ENCODE results near the gene TLE5.

Gene TLE5

GRCh38 chr19:3056417-3057088, 5.7 kb downstream of the TLE5 start:
- Histone ChIP-seq H3K4me1 (ENCODE audit: control insufficient read depth in 1 of 2, insufficient read depth in 1 of 2, low read depth in 1 of 2, low read length in 1 of 2) (peaks cover 0 to 11% of the 10 kb centered on the region in 2 experiments), H3K27me3 (peaks cover 13% of the 10 kb centered on the region), H3K4me3 (ENCODE audit: low read depth in 1 of 2, low read length in 1 of 2) (no peak overlapping the region), H3K27ac (no peak overlapping the region), H3K36me3 (peaks cover 54% of the 10 kb centered on the region), H3K9me3 (no peaks in the 10 kb centered on the region)
- no peak for TF ChIP-seq CTCF (IDR thresholded peaks at IDR 0.05)

GRCh38 chr19:3055741-3056416, 6.4 kb downstream of the TLE5 start:
- TF ChIP-seq CTCF (IDR thresholded peaks at IDR 0.05) = no peak
- Histone ChIP-seq H3K4me1 (ENCODE audit: control insufficient read depth in 1 of 2, insufficient read depth in 1 of 2, low read depth in 1 of 2, low read length in 1 of 2) (peaks cover 0 to 5% of the 10 kb centered on the region in 2 experiments), H3K4me3 (ENCODE audit: low read depth in 1 of 2, low read length in 1 of 2) (no peak overlapping the region)

GRCh38 chr19:3054972-3055740, 7.1 kb downstream of the TLE5 start:
- Histone ChIP-seq H3K27ac (no peak overlapping the region), H3K4me3 (ENCODE audit: low read depth in 1 of 2, low read length in 1 of 2) (no peak overlapping the region), H3K9me3 (no peaks in the 10 kb centered on the region), H3K4me1 (ENCODE audit: control insufficient read depth in 1 of 2, insufficient read depth in 1 of 2, low read depth in 1 of 2, low read length in 1 of 2) (no peaks in the 10 kb centered on the region), H3K36me3 (peaks cover 54% of the 10 kb centered on the region), H3K27me3 (peaks cover 11% of the 10 kb centered on the region)
- no peak for TF ChIP-seq CTCF (IDR thresholded peaks at IDR 0.05)

More at GRCh38 chr19:3055741-3056416, 6.4 kb downstream of the TLE5 start:
- Histone ChIP-seq H3K27me3 (peaks cover 11% of the 10 kb centered on the region), H3K36me3 (peaks cover 54% of the 10 kb centered on the region), H3K9me3 (no peaks in the 10 kb centered on the region), H3K27ac (no peak overlapping the region)

- no peaks in the 10 kb centered on the region for H3K9me3 ChIP-seq
- peaks cover 54% of the 10 kb centered on the region for H3K36me3 ChIP-seq
- TF ChIP-seq CTCF (IDR thresholded peaks at IDR 0.05) = no peak
- peaks cover 14% of the 10 kb centered on the region for H3K27me3 ChIP-seq
- H3K4me1 ChIP-seq (ENCODE audit: control insufficient read depth in 1 of 2, insufficient read depth in 1 of 2, low read depth in 1 of 2, low read length in 1 of 2) = no peaks in the 10 kb centered on the region
- no peak overlapping the region for H3K4me3 ChIP-seq (ENCODE audit: low read depth in 1 of 2, low read length in 1 of 2)
- no peak overlapping the region for H3K27ac ChIP-seq
Measured at GRCh38 chr19:3054265-3054971, 7.9 kb downstream of the TLE5 start.

GRCh38 chr19:3053780-3054179, 8.5 kb downstream of the TLE5 start:
- no peak for TF ChIP-seq CTCF (IDR thresholded peaks at IDR 0.05)
- no peaks in the 10 kb centered on the region for H3K4me1 ChIP-seq (ENCODE audit: control insufficient read depth in 1 of 2, insufficient read depth in 1 of 2, low read depth in 1 of 2, low read length in 1 of 2)
- H3K9me3 ChIP-seq = no peaks in the 10 kb centered on the region
- no peak overlapping the region for H3K27ac ChIP-seq
- H3K27me3 ChIP-seq = peaks cover 21% of the 10 kb centered on the region
- H3K4me3 ChIP-seq (ENCODE audit: low read depth in 1 of 2, low read length in 1 of 2) = no peak overlapping the region
- peaks cover 54% of the 10 kb centered on the region for H3K36me3 ChIP-seq
